ENCODE measurements around the gene MAPKAP1.

The MAPKAP1 gene

DNA sequence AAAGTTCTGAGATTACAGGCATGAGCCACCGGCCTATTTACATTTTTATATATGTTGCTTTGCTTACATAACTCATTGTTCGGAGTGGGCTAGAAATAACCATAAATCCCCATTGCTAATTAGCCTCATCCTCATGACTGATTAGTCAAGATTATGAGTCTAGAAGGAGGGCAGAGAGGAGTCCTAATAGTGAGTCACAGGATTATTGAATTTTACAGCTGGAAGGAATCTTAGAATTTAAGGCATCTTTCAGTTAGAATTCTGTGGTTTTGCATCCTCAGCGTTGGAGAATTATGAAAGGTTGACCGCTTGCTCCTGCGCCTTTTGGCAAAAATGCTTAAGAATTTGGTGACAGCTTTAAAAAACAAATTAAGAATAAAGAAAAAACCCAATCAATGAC is 37.6 kb upstream of the MAPKAP1 start:
- peaks cover 12% of the 10 kb centered on the region for H3K27me3 ChIP-seq (ENCODE audit: control insufficient read depth, low read length)
- H3K4me3 ChIP-seq (ENCODE audit: low read length) = no peak overlapping the region
- H3K9me2 ChIP-seq (replicated peaks; ENCODE audit: control insufficient read depth, low read length) = no peaks in the 10 kb centered on the region
- peaks cover 29% of the 10 kb centered on the region for H3K4me1 ChIP-seq (ENCODE audit: control insufficient read depth, low read length)
- 0 out of 2 replicates have a peak, but pooled peaks cover 4% of the 10 kb centered on the region for H4K20me1 ChIP-seq (ENCODE audit: control insufficient read depth, insufficient read depth, low read depth, low read length)
- peaks cover 21% of the 10 kb centered on the region for H3K79me2 ChIP-seq (ENCODE audit: control insufficient read depth, low read length)
- peaks cover 5% of the 10 kb centered on the region; the same call in 1 of the 2 replicates for H3F3A ChIP-seq (ENCODE audit: control insufficient read depth, insufficient read depth)
- TF ChIP-seq, protein P1, sequence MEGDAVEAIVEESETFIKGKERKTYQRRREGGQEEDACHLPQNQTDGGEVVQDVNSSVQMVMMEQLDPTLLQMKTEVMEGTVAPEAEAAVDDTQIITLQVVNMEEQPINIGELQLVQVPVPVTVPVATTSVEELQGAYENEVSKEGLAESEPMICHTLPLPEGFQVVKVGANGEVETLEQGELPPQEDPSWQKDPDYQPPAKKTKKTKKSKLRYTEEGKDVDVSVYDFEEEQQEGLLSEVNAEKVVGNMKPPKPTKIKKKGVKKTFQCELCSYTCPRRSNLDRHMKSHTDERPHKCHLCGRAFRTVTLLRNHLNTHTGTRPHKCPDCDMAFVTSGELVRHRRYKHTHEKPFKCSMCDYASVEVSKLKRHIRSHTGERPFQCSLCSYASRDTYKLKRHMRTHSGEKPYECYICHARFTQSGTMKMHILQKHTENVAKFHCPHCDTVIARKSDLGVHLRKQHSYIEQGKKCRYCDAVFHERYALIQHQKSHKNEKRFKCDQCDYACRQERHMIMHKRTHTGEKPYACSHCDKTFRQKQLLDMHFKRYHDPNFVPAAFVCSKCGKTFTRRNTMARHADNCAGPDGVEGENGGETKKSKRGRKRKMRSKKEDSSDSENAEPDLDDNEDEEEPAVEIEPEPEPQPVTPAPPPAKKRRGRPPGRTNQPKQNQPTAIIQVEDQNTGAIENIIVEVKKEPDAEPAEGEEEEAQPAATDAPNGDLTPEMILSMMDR (IDR thresholded peaks at IDR 0.05; ENCODE audit: low read depth, low read length, poor library complexity, severe bottlenecking) = no peak
- no peak for TF ChIP-seq EZH2phosphoT487 (IDR thresholded peaks at IDR 0.05; ENCODE audit: borderline replicate concordance, low read length)
- H3K36me3 ChIP-seq (ENCODE audit: control insufficient read depth, low read length) = peaks cover 15% of the 10 kb centered on the region
- no peaks in the 10 kb centered on the region for H3K9me3 ChIP-seq (ENCODE audit: control insufficient read depth, insufficient read depth, low read length)
- H3K4me2 ChIP-seq (ENCODE audit: low read length) = no peak overlapping the region
- no peak overlapping the region for H3K27ac ChIP-seq (ENCODE audit: low read depth, low read length)

DNA sequence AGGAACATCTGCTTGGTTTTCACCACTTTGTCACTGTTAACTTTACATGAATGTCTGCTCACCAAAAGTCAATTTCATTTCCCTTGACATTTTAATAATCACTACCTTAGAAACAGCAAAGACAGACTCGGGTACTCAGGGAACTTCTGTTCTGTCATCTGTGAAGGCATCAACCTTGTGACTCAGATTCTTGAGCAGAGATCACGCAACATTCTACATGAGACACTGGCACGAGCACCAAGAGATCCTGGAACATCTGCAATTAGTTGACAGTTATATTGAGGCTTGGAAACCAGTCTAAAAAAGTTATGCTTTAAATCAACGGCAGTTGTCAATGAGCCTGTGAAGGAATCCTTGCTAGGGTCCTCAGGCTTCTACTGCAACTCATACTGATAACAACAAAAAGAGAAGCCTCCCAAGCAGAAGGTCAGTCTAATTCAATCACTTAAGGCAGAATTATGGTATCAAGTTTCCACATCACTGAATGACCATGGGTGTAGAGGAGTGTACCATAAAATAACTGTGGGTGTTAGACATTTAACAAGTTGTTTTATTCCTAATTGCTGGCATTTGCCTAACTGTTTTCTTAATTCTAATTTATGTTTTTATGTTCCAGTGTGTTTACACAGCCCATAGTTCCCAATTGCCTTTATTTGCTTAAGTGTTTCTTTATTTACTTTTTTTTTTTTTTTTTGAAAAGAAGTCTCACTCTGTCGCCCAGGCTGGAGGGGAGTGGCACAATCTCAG is 36.8 kb upstream of the MAPKAP1 start:
- TF ChIP-seq, protein P1 (IDR thresholded peaks at IDR 0.05; ENCODE audit: low read depth, low read length, poor library complexity, severe bottlenecking) = no peak
- no peak for TF ChIP-seq EZH2phosphoT487 (IDR thresholded peaks at IDR 0.05; ENCODE audit: borderline replicate concordance, low read length)
- Histone ChIP-seq H3K27me3 (ENCODE audit: control insufficient read depth, low read length) (peaks cover 12% of the 10 kb centered on the region), H3K4me3 (ENCODE audit: low read length) (no peak overlapping the region), H4K20me1 (ENCODE audit: control insufficient read depth, insufficient read depth, low read depth, low read length) (0 out of 2 replicates have a peak, but pooled peaks cover under 1% of the 10 kb centered on the region), H3K9me2 (replicated peaks; ENCODE audit: control insufficient read depth, low read length) (no peaks in the 10 kb centered on the region), H3F3A (ENCODE audit: control insufficient read depth, insufficient read depth) (peaks cover 3% of the 10 kb centered on the region; the same call in 1 of the 2 replicates), H3K27ac (ENCODE audit: low read depth, low read length) (no peak overlapping the region), H3K36me3 (ENCODE audit: control insufficient read depth, low read length) (peaks cover 7% of the 10 kb centered on the region), H3K4me1 (ENCODE audit: control insufficient read depth, low read length) (peaks cover 22% of the 10 kb centered on the region), H3K79me2 (ENCODE audit: control insufficient read depth, low read length) (peaks cover 15% of the 10 kb centered on the region), H3K4me2 (ENCODE audit: low read length) (no peak overlapping the region), H3K9me3 (ENCODE audit: control insufficient read depth, insufficient read depth, low read length) (no peaks in the 10 kb centered on the region)

DNA sequence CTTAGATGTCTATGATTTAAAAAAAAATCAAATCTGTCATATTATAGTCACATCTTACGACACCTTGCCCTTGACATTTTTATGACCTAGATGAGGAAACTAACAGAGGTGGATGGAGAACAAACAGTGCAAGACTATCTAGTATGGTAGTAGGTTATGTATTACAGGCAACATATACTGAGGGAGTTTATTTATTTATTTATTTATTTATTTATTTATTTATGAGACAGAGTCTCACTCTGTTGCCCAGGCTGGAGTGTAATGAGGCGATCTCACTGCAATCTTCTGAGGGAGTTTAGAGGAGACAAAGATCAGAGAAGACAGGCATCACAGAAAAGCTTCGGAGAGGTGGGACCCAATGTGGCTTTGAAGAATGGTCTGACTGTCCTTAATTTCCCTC is 35.6 kb upstream of the MAPKAP1 start:
- Histone ChIP-seq H3K4me2 (ENCODE audit: low read length) (no peak overlapping the region), H4K20me1 (ENCODE audit: control insufficient read depth, insufficient read depth, low read depth, low read length) (no peaks in the 10 kb centered on the region), H3K9me2 (replicated peaks; ENCODE audit: control insufficient read depth, low read length) (no peaks in the 10 kb centered on the region), H3K79me2 (ENCODE audit: control insufficient read depth, low read length) (peaks cover 4% of the 10 kb centered on the region; the same call in 1 of the 2 replicates), H3K27me3 (ENCODE audit: control insufficient read depth, low read length) (peaks cover 12% of the 10 kb centered on the region), H3K4me3 (ENCODE audit: low read length) (no peak overlapping the region), H3K9me3 (ENCODE audit: control insufficient read depth, insufficient read depth, low read length) (no peaks in the 10 kb centered on the region), H3K27ac (ENCODE audit: low read depth, low read length) (no peak overlapping the region), H3F3A (ENCODE audit: control insufficient read depth, insufficient read depth) (peaks cover 3% of the 10 kb centered on the region; the same call in 1 of the 2 replicates), H3K36me3 (ENCODE audit: control insufficient read depth, low read length) (no peaks in the 10 kb centered on the region), H3K4me1 (ENCODE audit: control insufficient read depth, low read length) (peaks cover 14% of the 10 kb centered on the region)
- no peak for TF ChIP-seq EZH2phosphoT487 (IDR thresholded peaks at IDR 0.05; ENCODE audit: borderline replicate concordance, low read length)
- TF ChIP-seq, protein P1 (IDR thresholded peaks at IDR 0.05; ENCODE audit: low read depth, low read length, poor library complexity, severe bottlenecking) = no peak
